NT2/D1 (cell line): ENCODE results near the gene NTNG1.
A peak's percentile ranks its signal among the peaks of the same experiment; 100 is the strongest.

Experiments
- DNase-seq: peaks from one replicate; pipeline ENCODE4 v3.0.0-alpha.2; 2011; ENCODE audit warnings: low read depth, low spot score
- H3K27me3 ChIP-seq: 2 replicates; pipeline ENCODE4 v1.6.0; 2011; ENCODE audit warnings: mild to moderate bottlenecking; ENCODE audit not compliant: insufficient read length, insufficient read depth
- H3K36me3 ChIP-seq: 2 replicates; pipeline ENCODE4 v1.6.1; 2011; ENCODE audit warnings: mild to moderate bottlenecking, low read length, mixed read lengths; ENCODE audit not compliant: insufficient read depth, insufficient read length
- H3K4me1 ChIP-seq: 2 replicates; pipeline ENCODE4 v1.5.1; 2011; ENCODE audit not compliant: insufficient read depth, insufficient read length
- H3K4me3 ChIP-seq: 2 replicates; pipeline ENCODE4 v1.5.1; 2011; ENCODE audit warnings: low read depth; ENCODE audit not compliant: insufficient read length
- H3K9ac ChIP-seq: 2 replicates; pipeline ENCODE4 v1.6.0; 2011; ENCODE audit warnings: low read depth; ENCODE audit not compliant: insufficient read length
- H3K9me3 ChIP-seq: 2 replicates; pipeline ENCODE4 v1.5.1; 2011; ENCODE audit warnings: mild to moderate bottlenecking, low read length; ENCODE audit not compliant: insufficient read depth
- SUZ12 ChIP-seq: IDR thresholded peaks from 2 replicates; pipeline ENCODE4 v1.6.1; 2011; ENCODE audit not compliant: insufficient read length, insufficient read depth; ENCODE audit errors: extremely low read depth
- YY1 ChIP-seq: IDR thresholded peaks from 2 replicates; pipeline ENCODE4 v1.6.1; 2011; ENCODE audit not compliant: insufficient read length, insufficient read depth
- ZNF274 ChIP-seq: IDR thresholded peaks from 2 replicates; pipeline ENCODE4 v1.6.1; 2011; ENCODE audit warnings: mild to moderate bottlenecking, low read depth, low read length

The NTNG1 gene

DNA sequence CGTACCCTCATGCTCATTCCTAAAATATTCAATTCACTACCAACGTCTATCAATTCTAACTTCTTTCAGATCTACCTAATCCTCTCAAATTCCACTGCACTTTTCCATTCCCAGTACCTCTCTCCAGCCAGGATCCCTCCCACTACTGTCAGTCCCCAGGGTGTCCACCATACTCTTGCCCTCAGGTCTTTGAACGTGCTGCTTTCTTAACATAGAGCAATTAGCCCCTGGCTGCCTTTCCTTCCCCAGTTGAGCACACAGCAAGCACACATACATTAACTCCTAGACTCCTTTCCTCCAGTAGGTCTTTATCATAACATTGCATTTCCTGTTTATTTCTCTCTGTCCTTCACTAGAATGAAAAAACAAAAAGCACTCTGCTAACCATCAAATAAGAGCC, 126.7 kb downstream of the NTNG1 start:
- DNase-seq, result no peak
- TF ChIP-seq SUZ12 (no peak), ZNF274 (no peak), YY1 (no peak)
- Histone ChIP-seq H3K27me3 (no peaks in the 10 kb centered on the region), H3K9ac (no peak overlapping the region), H3K9me3 (no peaks in the 10 kb centered on the region), H3K4me1 (no peaks in the 10 kb centered on the region), H3K36me3 (no peaks in the 10 kb centered on the region), H3K4me3 (no peak overlapping the region)

DNA sequence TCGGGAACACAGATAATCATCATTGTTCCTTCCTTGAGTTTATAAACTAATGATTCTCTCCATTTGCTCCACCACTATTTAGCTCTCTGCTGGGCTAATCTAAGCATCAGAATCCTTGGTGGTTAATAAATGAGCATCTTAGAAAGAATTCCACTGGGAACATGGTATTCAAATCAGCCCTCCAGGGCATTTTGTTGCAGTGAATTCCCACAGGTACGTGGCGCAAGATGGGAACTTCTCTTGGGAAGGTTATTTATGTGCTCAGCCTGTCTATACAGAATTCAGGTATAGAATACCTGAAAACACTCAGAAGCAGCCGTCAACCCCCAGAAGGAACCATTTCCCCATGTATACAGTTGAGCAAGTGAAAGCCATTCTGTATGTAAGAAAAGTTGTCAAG, 131.5 kb downstream of the NTNG1 start:
- no peaks in the 10 kb centered on the region for H3K9me3 ChIP-seq
- H3K9ac ChIP-seq, result no peak overlapping the region
- DNase-seq, result no peak
- TF ChIP-seq SUZ12 (no peak), YY1 (no peak), ZNF274 (no peak)
- H3K36me3 ChIP-seq, result no peaks in the 10 kb centered on the region
- H3K27me3 ChIP-seq, result no peaks in the 10 kb centered on the region
- H3K4me1 ChIP-seq, result no peaks in the 10 kb centered on the region
- no peak overlapping the region for H3K4me3 ChIP-seq

- no peaks in the 10 kb centered on the region for H3K9me3 ChIP-seq
- no peak overlapping the region for H3K4me3 ChIP-seq
- H3K27me3 ChIP-seq, result no peaks in the 10 kb centered on the region
- H3K4me1 ChIP-seq, result no peaks in the 10 kb centered on the region
- TF ChIP-seq YY1 (no peak), ZNF274 (no peak), SUZ12 (no peak)
- DNase-seq, result no peak
- H3K9ac ChIP-seq, result no peak overlapping the region
- no peaks in the 10 kb centered on the region for H3K36me3 ChIP-seq
These were observed 132.7 kb downstream of the NTNG1 start for GRCh38 chr1:107273515-107273914.

GRCh38 chr1:107274227-107274626, 133.4 kb downstream of the NTNG1 start:
- no peaks in the 10 kb centered on the region for H3K9me3 ChIP-seq
- H3K9ac ChIP-seq, result no peak overlapping the region
- no peaks in the 10 kb centered on the region for H3K27me3 ChIP-seq
- no peak overlapping the region for H3K4me3 ChIP-seq
- TF ChIP-seq SUZ12 (no peak), ZNF274 (no peak), YY1 (no peak)
- no peak for DNase-seq
- no peaks in the 10 kb centered on the region for H3K4me1 ChIP-seq
- no peaks in the 10 kb centered on the region for H3K36me3 ChIP-seq

- no peak overlapping the region for H3K4me3 ChIP-seq
- H3K9me3 ChIP-seq, result no peaks in the 10 kb centered on the region
- DNase-seq, result no peak
- H3K9ac ChIP-seq, result no peak overlapping the region
- TF ChIP-seq YY1, result no peak
- TF ChIP-seq SUZ12, result no peak
- no peak for TF ChIP-seq ZNF274
- H3K27me3 ChIP-seq, result no peaks in the 10 kb centered on the region
- H3K4me1 ChIP-seq, result no peaks in the 10 kb centered on the region
- H3K36me3 ChIP-seq, result no peaks in the 10 kb centered on the region
These were observed 135.4 kb downstream of the NTNG1 start for GRCh38 chr1:107276247-107276646.

GRCh38 chr1:107277022-107277421, 136.2 kb downstream of the NTNG1 start:
- TF ChIP-seq ZNF274 (no peak), YY1 (no peak), SUZ12 (no peak)
- H3K9me3 ChIP-seq, result no peaks in the 10 kb centered on the region
- H3K27me3 ChIP-seq, result no peaks in the 10 kb centered on the region
- H3K4me1 ChIP-seq, result no peaks in the 10 kb centered on the region
- H3K4me3 ChIP-seq, result no peak overlapping the region
- no peak overlapping the region for H3K9ac ChIP-seq
- no peaks in the 10 kb centered on the region for H3K36me3 ChIP-seq
- DNase-seq, result peak; percentile 25

DNA sequence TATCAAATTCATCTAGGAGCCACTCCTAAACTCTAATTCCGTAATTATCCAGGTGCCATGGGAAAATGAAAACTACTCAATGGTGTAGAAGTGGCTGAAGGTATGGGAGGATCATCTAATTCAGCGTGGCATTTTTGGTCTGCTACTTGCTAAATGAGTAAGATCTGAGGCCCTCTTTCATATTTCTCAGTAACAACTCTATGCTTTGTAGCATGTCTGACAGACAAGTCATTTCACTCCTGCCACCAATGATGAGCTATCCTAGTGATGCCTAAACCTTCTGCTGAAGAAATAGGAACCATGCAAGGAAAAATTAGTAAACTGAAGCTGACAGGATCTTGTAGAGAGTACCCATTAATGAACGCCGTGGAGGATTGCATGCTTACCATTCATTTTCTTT, 145.3 kb downstream of the NTNG1 start:
- Histone ChIP-seq H3K9ac (no peak overlapping the region), H3K9me3 (no peaks in the 10 kb centered on the region), H3K27me3 (no peaks in the 10 kb centered on the region), H3K4me3 (no peak overlapping the region), H3K36me3 (no peaks in the 10 kb centered on the region), H3K4me1 (no peaks in the 10 kb centered on the region)
- no peak for DNase-seq
- TF ChIP-seq SUZ12, result no peak
- no peak for TF ChIP-seq ZNF274
- TF ChIP-seq YY1, result no peak

DNA sequence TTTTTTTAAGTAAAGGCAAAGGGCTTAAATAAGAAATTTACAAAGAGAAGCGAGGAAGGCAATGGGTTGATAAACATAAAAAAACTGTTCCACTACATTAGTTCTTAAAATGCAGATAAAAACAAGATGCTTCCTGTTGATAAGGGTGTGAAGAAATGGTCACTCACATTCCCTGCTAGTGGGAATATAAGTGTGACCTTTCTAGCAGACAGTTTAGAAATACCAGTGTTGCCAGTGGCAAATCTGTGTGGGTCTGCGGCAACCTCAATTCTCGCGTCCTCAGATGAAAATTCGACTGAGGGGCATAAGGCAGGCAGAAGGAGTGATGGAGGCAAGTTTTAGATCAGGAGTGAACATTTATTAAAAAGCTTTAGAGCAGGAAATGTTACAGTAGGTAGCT, 151.1 kb downstream of the NTNG1 start:
- no peaks in the 10 kb centered on the region for H3K36me3 ChIP-seq
- H3K9ac ChIP-seq, result no peak overlapping the region
- DNase-seq, result no peak
- H3K4me3 ChIP-seq, result no peak overlapping the region
- TF ChIP-seq SUZ12 (no peak), ZNF274 (no peak), YY1 (no peak)
- no peaks in the 10 kb centered on the region for H3K27me3 ChIP-seq
- no peaks in the 10 kb centered on the region for H3K4me1 ChIP-seq
- no peaks in the 10 kb centered on the region for H3K9me3 ChIP-seq
